ENCODE data around the gene KRTAP2-1. TPM values are rescaled to one million over a fixed set of nuclear protein-coding genes. Genes with fewer than 3 reads are reported as not detected.
"Not testable (repeated sequence)": the region's sequence is repeated elsewhere in the genome, so short reads cannot be mapped to it uniquely, and the experiment has no call there.

KRTAP2-1 gene
- total RNA-seq, 2 donors from 2014 or later = not detected

DNA sequence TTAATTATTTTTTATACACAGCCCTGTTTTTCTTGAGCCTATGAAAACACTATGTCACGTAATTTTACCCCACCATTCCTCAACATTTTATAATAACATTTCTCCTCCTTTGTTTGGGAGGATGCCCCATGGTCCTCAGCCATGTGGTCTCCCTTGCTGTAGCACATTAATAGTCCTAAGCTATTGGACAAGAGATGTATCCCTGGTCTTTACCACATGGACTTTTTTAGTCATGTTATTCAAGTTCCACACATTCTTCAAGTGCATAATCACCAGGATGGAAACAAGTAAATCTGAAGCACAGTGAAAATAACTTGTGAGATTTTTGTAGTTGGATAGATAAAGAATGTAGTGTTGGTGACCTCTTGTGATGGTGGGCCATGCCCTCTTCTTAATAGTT lies 14.8 kb upstream of the KRTAP2-1 start:
- ATAC-seq (no peak), DNase-seq (ENCODE audit: low spot score in 2 of 2) (no peak)
- no peak overlapping the region for H3K27ac Mint-ChIP-seq
- H3K36me3 Mint-ChIP-seq = peaks cover 0 to 4% of the 10 kb centered on the region in 2 donors
- H3K9me3 Mint-ChIP-seq = peaks cover 3 to 5% of the 10 kb centered on the region in 2 donors

DNA sequence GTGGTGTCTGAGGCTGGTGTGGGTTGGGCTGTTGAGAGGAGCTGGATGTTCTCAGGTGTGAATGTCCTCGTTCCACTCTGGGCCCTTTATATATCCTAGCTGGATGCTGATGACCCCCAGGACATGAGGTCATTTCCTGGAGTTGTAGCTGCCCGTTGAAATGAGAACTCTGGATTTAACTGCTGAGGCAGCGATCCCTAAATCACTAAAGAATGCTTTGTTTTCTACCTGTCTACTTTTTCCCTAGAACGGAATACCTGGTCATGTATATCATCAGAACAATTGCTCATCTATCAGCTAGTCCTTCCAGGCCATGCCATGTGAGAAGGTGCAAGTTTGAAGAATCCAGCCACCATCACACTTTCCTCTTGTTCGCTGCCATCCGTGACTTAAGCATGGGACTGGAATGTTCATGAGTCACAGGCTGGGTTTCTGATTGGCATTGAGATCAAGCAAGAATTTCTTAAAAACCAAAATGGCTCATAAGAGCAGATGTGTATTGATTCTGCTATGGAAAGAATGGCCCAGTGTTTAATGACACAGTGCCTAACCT lies 13.0 kb upstream of the KRTAP2-1 start, which contains the start of gene KRTAP2-3:
TSS of gene KRTAP2-3 (minus strand) at position 63 of the 553 bp plus-strand sequence. CDS start 64 bp downstream, outside the sequence.
- ATAC-seq = no peak
- DNase-seq (ENCODE audit: low spot score in 2 of 2) = no peak
- Mint-ChIP-seq H3K36me3 (peaks cover 0 to 4% of the 10 kb centered on the region in 2 donors), H3K9me3 (peaks cover 3 to 5% of the 10 kb centered on the region in 2 donors), H3K27ac (no peak within 1 kb of the TSS)

DNA sequence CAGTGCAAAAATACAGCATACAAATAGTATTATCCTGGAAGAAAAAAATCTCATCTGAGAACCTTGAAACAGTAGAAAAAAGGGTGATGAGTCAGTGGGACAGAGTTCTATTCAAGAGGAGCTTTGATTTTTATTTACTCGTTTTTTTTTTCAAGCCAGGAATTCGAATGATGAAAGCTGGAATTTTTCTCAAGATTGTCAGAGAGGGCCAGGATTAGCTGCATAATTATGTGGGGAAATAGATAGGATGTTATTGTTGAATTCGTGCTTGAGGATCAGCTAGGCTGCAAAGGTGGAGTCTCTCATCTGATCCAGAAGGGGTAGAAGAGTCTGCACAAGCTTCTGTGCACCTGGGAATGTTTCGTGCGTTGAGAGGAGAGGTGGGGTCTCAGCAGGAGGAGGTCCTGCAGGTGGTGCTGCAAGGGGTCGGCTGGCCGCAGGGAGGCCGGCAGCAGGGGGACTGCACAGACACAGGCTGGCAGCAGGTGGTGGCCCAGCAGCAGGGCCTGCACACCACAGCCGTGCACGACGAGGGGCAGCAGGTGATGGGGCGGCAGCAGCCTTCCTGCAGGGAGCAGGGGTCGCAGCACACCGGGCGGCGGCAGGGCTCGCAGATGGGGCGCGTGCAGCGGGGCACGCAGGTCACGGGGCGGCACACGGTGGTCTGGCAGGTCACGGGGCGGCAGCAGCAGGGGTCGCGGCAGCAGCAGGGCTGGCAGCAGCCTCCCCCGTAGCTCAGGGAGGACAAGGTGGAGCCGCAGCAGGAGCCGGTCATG lies 12.3 kb upstream of the KRTAP2-1 start:
- not testable (repeated sequence) for H3K27ac Mint-ChIP-seq; ATAC-seq; H3K9me3 Mint-ChIP-seq; DNase-seq (ENCODE audit: low spot score in 2 of 2); H3K36me3 Mint-ChIP-seq

DNA sequence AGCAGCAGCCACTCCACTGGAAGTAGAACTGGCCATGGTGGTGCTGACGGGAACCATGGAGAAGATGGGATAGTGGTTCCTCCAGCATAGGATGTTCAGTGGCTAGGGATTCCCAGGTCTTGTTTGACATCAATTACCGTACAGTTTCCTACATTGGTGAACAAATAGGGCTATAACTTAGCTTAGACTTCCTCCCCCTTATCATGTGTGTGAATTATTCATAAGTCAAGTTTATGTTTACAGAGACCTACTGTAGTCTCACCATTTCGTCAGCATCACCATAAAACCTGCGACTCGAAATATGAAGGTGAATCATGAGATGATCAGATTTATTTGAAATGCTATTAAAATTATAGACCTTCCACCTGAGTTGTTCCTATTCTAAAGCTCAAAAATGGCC lies 11.6 kb upstream of the KRTAP2-1 start:
- H3K36me3 Mint-ChIP-seq = peaks cover 0 to 4% of the 10 kb centered on the region in 2 donors
- ATAC-seq (no peak), DNase-seq (ENCODE audit: low spot score in 2 of 2) (no peak)
- peaks cover 3 to 5% of the 10 kb centered on the region in 2 donors for H3K9me3 Mint-ChIP-seq
- H3K27ac Mint-ChIP-seq = no peak overlapping the region

DNA sequence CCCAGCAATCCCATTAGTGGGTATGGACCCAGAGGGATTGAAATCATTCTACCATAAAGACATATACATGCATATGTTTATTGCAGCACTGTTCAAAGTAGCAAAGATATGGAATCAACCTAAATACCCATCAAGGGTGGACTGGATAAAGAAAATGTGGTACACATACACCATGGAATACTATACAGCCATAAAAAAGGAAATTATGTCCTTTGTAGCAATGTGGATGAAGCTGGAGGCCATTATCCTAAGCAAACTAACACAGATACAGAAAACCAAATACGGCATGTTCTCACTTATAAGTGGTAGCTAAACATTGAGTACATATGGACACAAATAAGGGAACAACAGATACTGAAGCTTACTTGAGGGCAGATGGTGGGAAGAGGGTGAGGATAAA lies 10.4 kb upstream of the KRTAP2-1 start:
- Mint-ChIP-seq H3K27ac (no peak overlapping the region), H3K36me3 (peaks cover 0 to 4% of the 10 kb centered on the region in 2 donors), H3K9me3 (peaks cover 3 to 8% of the 10 kb centered on the region in 2 donors)
- no peak for DNase-seq (ENCODE audit: low spot score in 2 of 2)
- no peak for ATAC-seq

DNA sequence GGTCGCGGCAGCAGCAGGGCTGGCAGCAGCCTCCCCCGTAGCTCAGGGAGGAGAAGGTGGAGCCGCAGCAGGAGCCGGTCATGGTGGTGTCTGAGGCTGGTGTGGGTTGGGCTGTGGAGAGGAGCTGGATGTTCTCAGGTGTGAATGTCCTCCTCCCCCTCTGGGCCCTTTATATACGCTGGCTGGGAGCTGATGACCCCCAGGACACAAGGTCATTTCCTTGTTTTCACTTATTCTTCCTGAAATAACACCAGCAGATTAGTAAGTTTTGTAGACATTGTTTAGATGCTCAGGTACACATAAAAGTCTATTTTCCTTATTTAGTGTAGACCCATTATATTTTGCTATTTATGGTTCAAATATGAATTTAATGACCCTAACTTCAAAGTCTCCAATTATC lies 8.0 kb upstream of the KRTAP2-1 start, which contains the start of gene KRTAP2-2:
TSS of gene KRTAP2-2 (minus strand) at position 101 of the 400 bp plus-strand sequence. CDS start at position 82, 19 bp downstream.
- H3K36me3 Mint-ChIP-seq; ATAC-seq; DNase-seq (ENCODE audit: low spot score in 2 of 2); H3K27ac Mint-ChIP-seq; H3K9me3 Mint-ChIP-seq: not testable (repeated sequence)

DNA sequence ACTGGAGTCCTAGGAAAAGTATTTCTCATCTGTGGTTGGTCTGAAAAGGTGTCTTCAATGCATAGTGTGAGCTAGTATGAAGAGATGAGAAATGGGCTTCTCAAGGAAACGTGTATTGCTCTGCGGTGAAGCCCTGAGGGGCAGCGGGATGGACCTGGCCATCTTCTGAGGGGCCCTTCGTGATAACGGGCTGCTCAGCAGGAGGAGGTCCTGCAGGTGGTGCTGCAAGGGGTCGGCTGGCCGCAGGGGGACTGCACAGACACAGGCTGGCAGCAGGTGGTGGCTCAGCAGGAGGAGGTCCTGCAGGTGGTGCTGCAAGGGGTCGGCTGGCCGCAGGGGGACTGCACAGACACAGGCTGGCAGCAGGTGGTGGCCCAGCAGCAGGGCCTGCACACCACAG lies 7.4 kb upstream of the KRTAP2-1 start:
- H3K27ac Mint-ChIP-seq; ATAC-seq; H3K9me3 Mint-ChIP-seq; DNase-seq (ENCODE audit: low spot score in 2 of 2); H3K36me3 Mint-ChIP-seq: not testable (repeated sequence)

DNA sequence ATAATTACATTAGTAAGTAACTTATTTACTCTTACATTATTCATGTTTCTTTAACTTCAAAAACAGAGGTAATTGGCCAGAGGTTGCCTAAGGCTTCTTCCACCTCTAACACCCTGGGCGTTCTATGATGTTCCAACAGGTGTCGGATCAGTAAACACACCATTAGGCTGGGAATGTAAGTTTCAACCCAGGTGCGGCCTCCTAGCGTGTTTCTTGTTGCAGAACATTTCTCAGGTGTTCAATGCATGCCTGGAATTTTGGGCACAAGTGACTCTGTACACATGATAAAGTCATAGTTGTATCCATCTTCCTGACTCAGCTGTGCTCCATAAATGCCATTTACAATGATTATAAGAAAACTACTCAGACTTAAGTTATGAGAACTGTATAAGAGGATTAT lies 6.9 kb upstream of the KRTAP2-1 start:
- DNase-seq (ENCODE audit: low spot score in 2 of 2) (no peak), ATAC-seq (no peak)
- Mint-ChIP-seq H3K36me3 (peaks cover 0 to 4% of the 10 kb centered on the region in 2 donors), H3K27ac (no peak overlapping the region), H3K9me3 (peaks cover 3 to 8% of the 10 kb centered on the region in 2 donors)

DNA sequence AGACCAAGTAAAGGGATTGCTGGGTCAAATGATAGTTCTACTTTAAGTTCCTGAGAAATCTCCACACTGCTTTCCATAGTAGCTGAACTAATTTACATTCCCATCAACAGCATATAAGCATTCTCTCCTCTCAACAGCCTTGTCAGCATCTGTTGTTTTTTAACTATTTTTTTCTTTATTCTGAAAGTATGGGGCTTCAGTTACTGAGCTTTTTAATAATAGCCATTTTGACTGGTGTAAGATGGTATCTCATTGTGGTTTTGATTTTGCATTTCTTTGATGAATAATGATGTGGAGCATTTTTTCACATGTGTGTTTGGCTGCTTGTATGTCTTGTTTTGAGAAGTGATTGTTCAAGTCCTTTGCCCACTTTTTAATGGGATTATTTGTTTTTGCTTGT lies 5.5 kb upstream of the KRTAP2-1 start:
- ATAC-seq (no peak), DNase-seq (ENCODE audit: low spot score in 2 of 2) (no peak)
- Mint-ChIP-seq H3K27ac (no peak overlapping the region), H3K36me3 (peaks cover 0 to 2% of the 10 kb centered on the region in 2 donors), H3K9me3 (peaks cover 1 to 6% of the 10 kb centered on the region in 2 donors)

DNA sequence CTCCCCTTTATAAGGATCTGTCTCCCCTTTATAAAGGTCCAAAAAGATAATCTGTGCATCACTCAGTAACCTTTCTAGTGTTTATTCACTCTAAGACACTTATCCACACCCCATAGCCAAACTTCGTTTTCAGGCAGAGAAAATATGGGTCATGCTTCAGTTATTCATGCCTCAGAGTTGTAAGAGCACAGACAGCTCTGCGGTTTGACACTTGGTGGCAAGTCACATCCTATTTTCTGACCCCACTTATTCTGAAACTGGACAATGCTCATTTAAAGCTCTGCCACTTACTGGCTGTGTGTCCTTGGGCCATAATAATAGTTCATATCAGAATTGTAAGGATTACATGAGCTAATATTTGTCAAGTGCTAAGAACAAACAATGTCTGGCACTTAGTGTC lies 2.0 kb upstream of the KRTAP2-1 start:
- no peaks in the 10 kb centered on the region for H3K36me3 Mint-ChIP-seq
- ATAC-seq = no peak
- no peak overlapping the region for H3K27ac Mint-ChIP-seq
- peaks cover 1 to 3% of the 10 kb centered on the region in 2 donors for H3K9me3 Mint-ChIP-seq
- DNase-seq (ENCODE audit: low spot score in 2 of 2) = no peak

DNA sequence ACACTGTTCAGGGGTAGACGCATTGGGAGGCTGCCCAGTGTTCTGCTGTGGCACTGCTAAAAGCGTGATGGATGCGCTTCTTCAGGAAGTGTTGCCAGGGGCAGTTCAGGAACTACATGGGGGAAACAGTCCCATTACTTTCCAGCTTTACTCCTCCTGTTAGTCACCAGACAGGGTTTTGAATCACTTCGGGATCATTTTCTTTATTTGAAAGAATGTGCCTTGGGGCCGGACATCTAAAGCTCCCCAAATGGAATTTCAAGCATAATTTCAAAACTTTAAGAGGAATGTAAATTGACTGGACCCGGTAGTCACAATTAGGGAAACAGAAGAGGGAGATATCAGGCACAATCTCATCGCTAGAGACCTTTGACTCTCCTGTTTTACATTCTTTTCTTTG lies 1.3 kb upstream of the KRTAP2-1 start:
- ATAC-seq = no peak

DNA sequence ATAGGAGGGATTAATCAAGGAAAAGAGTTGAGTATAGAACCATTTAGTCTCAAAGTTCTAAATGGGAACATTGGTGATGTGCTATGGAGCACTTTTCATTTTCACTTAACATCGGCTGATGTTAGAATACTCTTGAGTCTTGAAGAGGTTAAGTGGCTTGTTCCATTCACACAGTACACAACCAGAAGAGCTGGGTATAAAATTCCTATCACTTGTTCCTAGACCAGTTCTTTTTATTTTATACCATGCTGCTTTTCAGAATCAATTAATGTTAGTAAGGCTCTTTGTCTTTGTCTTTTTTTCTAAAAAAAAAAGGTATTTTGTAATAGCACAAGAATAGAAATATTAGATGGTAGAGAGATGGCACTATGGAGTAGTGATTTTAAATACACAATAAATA lies 4.2 kb downstream of the KRTAP2-1 start:
- DNase-seq (ENCODE audit: low spot score in 2 of 2) (no peak), ATAC-seq (no peak)
- H3K9me3 Mint-ChIP-seq = peaks cover 4 to 10% of the 10 kb centered on the region in 2 donors

More for the DNA sequence above, 1.3 kb upstream of the KRTAP2-1 start:
- no peaks in the 10 kb centered on the region for H3K36me3 Mint-ChIP-seq
- no peak for DNase-seq (ENCODE audit: low spot score in 2 of 2)
- peaks cover 2 to 8% of the 10 kb centered on the region in 2 donors for H3K9me3 Mint-ChIP-seq
- H3K27ac Mint-ChIP-seq = no peak overlapping the region

DNA sequence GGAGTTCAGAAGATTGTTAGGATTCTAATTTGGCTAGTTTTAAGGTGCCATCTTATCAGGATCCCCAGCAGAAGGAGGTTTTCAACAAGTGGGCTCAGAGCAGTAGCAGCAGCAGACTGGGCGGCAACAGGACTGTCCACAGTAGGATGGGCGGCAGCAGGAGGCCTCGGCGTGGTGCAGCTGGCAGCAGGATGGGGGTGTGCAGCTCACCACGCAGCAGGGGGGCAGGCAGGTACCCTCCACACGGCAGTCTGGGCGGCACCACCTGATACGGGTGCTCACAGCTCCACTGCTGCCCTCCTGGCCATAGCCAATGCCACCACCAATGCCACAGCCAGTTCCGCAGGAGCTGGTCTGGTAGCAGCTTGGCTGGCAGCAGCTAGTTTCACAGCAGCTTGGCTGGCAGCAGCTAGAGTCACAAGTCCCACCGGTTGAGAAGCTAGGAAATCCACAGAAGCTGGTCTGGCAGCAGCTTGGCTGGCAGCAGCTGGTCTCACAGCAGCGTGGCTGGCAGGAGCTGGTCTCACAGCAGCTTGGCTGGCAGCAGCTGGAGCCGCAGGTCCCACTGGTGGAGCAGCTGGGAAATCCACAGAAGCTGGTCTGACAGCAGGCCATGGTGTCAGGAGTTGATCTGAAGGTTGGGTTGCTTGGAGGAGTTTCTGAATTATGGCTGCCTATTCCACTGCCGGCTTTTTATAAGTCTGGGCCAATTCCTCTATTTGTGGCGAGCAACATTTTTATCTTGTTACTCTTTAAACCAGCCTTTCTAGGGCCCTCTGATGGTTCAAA lies 6.1 kb downstream of the KRTAP2-1 start, which contains the start of gene KRTAP1-1:
TSS of gene KRTAP1-1 (minus strand) at position 668 of the 789 bp plus-strand sequence. CDS start at position 615, 53 bp downstream.
- DNase-seq (ENCODE audit: low spot score in 2 of 2) = not testable (repeated sequence)
- H3K9me3 Mint-ChIP-seq = peaks cover 4 to 10% of the 10 kb centered on the region in 2 donors

More for the DNA sequence above, 4.2 kb downstream of the KRTAP2-1 start:
- no peaks in the 10 kb centered on the region for H3K36me3 Mint-ChIP-seq
- H3K27ac Mint-ChIP-seq = no peak overlapping the region

DNA sequence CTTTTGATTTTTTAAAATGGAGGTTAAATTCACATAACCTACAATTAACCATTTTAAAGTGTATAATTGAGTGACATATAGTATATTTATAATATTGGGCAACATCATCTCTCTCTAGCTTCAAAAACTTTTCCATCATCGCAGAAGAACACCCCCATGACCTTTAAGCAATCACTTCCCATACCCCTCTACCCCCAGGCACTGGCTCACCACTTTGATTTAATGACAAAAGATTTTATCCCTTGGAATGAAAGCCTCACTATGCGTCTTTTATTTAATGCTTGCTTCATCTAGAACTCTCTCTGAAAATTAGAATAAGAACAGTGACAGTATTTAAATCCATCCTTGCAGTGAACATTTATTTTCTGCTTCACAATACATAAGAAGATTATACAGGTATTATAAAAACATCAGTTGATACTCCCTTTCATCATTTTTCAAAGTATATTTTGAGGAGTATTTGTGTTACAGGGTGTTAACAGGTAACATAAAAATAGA lies 9.2 kb downstream of the KRTAP2-1 start:
- H3K9me3 Mint-ChIP-seq = no peaks in the 10 kb centered on the region
- ATAC-seq (no peak), DNase-seq (ENCODE audit: low spot score in 2 of 2) (no peak)
- H3K36me3 Mint-ChIP-seq = no peaks in the 10 kb centered on the region
- no peak overlapping the region for H3K27ac Mint-ChIP-seq

More for the DNA sequence above, 6.1 kb downstream of the KRTAP2-1 start, which contains the start of gene KRTAP1-1:
- H3K36me3 Mint-ChIP-seq, H3K27ac Mint-ChIP-seq, ATAC-seq: not testable (repeated sequence)

DNA sequence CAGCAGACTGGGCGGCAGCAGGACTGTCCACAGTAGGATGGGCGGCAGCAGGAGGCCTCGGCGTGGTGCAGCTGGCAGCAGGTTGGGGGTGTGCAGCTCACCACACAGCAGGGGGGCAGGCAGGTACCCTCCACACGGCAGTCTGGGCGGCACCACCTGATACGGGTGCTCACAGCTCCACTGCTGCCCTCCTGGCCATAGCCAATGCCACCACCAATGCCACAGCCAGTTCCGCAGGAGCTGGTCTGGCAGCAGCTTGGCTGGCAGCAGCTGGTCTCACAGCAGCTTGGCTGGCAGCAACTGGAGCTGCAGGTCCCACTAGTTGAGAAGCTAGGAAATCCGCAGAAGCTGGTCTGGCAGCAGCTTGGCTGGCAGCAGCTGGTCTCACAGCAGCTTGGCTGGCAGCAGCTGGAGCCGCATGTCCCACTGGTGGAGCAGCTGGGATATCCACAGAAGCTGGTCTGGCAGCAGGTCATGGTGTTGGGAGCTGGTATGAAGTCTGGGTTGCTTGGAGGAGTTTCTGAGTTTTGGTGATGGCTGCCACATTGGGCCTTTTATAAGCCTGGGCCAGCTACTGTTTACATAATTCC lies 12.7 kb downstream of the KRTAP2-1 start, which contains the start of gene KRTAP1-3:
TSS of gene KRTAP1-3 (minus strand) at position 529 of the 590 bp plus-strand sequence. CDS start at position 476, 53 bp downstream.
- not testable (repeated sequence) for ATAC-seq; H3K9me3 Mint-ChIP-seq; DNase-seq (ENCODE audit: low spot score in 2 of 2); H3K36me3 Mint-ChIP-seq
- H3K27ac Mint-ChIP-seq = peak within 1 kb of the TSS in 1 of 2 donors; percentile 14

DNA sequence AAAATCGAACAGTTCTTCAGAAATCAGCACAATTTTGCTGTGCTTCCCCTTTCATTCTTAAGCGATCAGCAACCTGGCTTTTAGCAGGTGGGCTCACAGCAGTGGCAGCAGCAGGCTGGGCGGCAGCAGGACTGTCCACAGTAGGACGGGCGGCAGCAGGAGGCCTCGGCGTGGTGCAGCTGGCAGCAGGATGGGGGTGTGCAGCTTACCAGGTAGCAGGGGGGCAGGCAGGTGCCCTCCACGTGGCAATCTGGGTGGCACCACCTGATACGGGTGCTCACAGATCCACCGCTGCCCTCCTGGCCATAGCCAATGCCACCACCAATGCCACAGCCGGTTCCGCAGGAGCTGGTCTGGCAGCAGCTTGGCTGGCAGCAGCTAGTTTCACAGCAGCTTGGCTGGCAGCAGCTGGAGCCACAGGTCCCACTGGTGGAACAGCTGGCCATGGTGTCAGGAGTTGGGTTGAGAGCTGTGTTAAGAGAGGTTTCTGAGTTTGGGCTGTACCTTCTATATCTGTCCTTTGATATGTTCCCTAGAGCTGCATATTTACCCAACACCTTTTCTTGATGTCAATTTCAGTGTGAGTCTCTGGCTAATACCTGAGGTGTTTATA lies 17.4 kb downstream of the KRTAP2-1 start, which contains the start of gene KRTAP1-4:
TSS of gene KRTAP1-4 (minus strand) at position 563 of the 613 bp plus-strand sequence. CDS start at position 446, 117 bp downstream.
- Mint-ChIP-seq H3K36me3 (no peaks in the 10 kb centered on the region), H3K27ac (no peak within 1 kb of the TSS), H3K9me3 (no peaks in the 10 kb centered on the region)
- DNase-seq (ENCODE audit: low spot score in 2 of 2) = no peak
- no peak for ATAC-seq

Measured in activated naive CD4-positive, alpha-beta T cell treated with anti-CD3 and anti-CD28 coated beads, Interleukin-2, amount 50 U/mL, for 72 hours (primary cell).